K562 (cell line): ENCODE measurements around the gene ZBTB16. TPM values are rescaled to one million over a fixed set of nuclear protein-coding genes. Genes with fewer than 3 reads are reported as not detected.

ENCODE experiments used
- C11orf30 ChIP-seq: fragments of 450-650 bp; IDR thresholded peaks from 2 replicates; pipeline ENCODE4 v1.6.1; 2016; ENCODE audit warnings: low read depth, mild to moderate bottlenecking
- CHD7 ChIP-seq: fragments of 200-600 bp; sonication (generic); IDR thresholded peaks from one replicate; pipeline ENCODE4 v1.6.1; 2012; ENCODE audit warnings: mild to moderate bottlenecking, low read depth, low read length, inconsistent platforms
- GTF2B ChIP-seq: IDR thresholded peaks from 2 replicates; pipeline ENCODE4 v1.6.1; 2011; ENCODE audit not compliant: insufficient read length; ENCODE audit errors: extremely low read depth
- TARDBP ChIP-seq: fragments of 450-650 bp; IDR thresholded peaks from 2 replicates; pipeline ENCODE4 v1.6.1; 2016
- ZNF12 ChIP-seq: sonication (generic); formaldehyde crosslinking; IDR thresholded peaks from 2 replicates; pipeline ENCODE4 v1.4.0; 2020; ENCODE audit warnings: mild to moderate bottlenecking, missing genetic modification reagents
- ZNF609 ChIP-seq: sonication (generic); formaldehyde crosslinking; IDR thresholded peaks from 2 replicates; pipeline ENCODE4 v1.8.1; 2023; ENCODE audit warnings: missing genetic modification reagents, mild to moderate bottlenecking, borderline replicate concordance
- ZNF830 ChIP-seq: fragments of 250-450 bp; sonication (Bioruptor Pico); IDR thresholded peaks from 2 replicates; pipeline ENCODE4 v1.5.0; 2021; ENCODE audit warnings: mild to moderate bottlenecking
- ZZZ3 ChIP-seq: fragments of 450-650 bp; IDR thresholded peaks from 2 replicates; pipeline ENCODE4 v1.6.1; 2016; ENCODE audit warnings: antibody characterized with exemption, mild to moderate bottlenecking, moderate library complexity
- polyA plus RNA-seq, 8 experiments: library from polyadenylated mRNA; depleted of rRNA in 4 of 8; stranded (reverse) in 5 of 8; unstranded in 3 of 8; fragments of >200 nt; fragmentation: Nextera tagmentation in 2 of 8; fragmentation: Illumina TruSeq in 1 of 8; extraction: Ambion mirVana in 2 of 8; extraction: Trizol in 1 of 8; gene quantifications; 2 replicates each; pipeline versions ENCODE4 v1.2.1 to v1.2.3, GENCODE V29; 2011 to 2014; ENCODE audit warnings: inconsistent platforms in 1 of 8, missing spikeins in 1 of 8
- total RNA-seq, 7 experiments: library from RNA; depleted of rRNA in 6 of 7; stranded (reverse); fragments of >200 nt in 6 of 7; fragmentation: Illumina TruSeq in 2 of 7; extraction: Trizol in 2 of 7; gene quantifications; 2 replicates each; pipeline versions ENCODE4 v1.2.1 to v1.2.3, GENCODE V29; 2011 to 2021; ENCODE audit warnings: low replicate concordance in 1 of 7

The ZBTB16 gene
- total and polyA plus RNA-seq, 9 of the 15 experiments (the other 6 are each of a cell fraction or from before 2014, with no cell fraction given): 0.06 to 0.40 (median 0.24) TPM; not detected in 4

GRCh38 chr11:114140826-114141225, 81.3 kb downstream of the ZBTB16 start (continued):
- TF ChIP-seq CHD7: no peak
- no peak for TF ChIP-seq TARDBP
- no peak for TF ChIP-seq ZNF609 (CRISPR knock-in tag)
- TF ChIP-seq ZNF830: no peak
- TF ChIP-seq ZNF12 (CRISPR knock-in tag): no peak
- no peak for TF ChIP-seq ZZZ3
- TF ChIP-seq GTF2B: no peak
- TF ChIP-seq C11orf30: no peak
